ENCODE data around the gene SOHLH1.
"Not testable (repeated sequence)": the region's sequence is repeated elsewhere in the genome, so short reads cannot be mapped to it uniquely, and the experiment has no call there.

Gene SOHLH1

GRCh38 chr9:135681161-135681560 is 18.1 kb downstream of the SOHLH1 start:
- DNase-seq (ENCODE audit: low read depth in 2 of 3, low spot score in 2 of 3), result no peak

- no peak for DNase-seq (ENCODE audit: low read depth in 2 of 3, low spot score in 2 of 3)
These were observed 19.2 kb downstream of the SOHLH1 start for GRCh38 chr9:135680056-135680455.

DNA sequence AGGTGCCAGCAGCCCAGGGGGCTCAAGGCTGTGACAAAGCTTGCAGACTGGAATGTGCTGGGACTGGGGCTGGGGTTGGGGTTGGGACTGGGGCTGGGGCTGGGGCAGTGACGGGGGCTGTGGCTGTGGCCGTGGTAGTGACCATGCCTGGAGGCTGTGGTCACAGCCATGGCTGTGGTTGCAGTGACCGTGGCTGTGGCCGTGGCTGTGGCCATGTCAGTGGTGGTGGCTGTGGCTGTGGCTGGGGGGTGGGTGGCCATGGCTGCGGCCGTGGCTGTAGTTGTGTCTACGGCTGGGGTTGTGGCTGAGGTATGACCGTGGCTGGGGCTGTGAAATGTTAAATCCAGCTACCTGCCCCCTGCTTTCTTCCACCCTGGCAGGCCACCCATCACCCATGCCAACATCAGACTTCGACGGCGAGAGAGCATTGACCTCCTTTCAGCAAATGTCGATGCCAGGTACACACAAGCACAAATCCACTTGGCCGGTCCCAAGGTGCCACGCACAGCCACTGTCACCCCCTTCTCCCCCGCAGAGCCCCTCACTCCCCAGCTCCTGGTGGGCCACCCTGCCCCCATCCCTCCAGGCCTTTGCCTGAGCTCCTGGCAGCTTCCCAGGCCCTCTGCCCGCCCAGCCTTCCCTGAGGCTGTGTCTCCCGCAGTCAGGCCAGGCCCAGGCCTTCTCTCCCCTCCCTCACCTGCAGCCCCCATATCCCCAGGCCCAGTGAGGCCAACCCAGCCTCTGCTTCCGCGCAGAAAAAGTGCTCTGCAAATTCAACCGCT is 20.9 kb downstream of the SOHLH1 start:
- no peak for DNase-seq (ENCODE audit: low read depth in 2 of 3, low spot score in 2 of 3)

DNA sequence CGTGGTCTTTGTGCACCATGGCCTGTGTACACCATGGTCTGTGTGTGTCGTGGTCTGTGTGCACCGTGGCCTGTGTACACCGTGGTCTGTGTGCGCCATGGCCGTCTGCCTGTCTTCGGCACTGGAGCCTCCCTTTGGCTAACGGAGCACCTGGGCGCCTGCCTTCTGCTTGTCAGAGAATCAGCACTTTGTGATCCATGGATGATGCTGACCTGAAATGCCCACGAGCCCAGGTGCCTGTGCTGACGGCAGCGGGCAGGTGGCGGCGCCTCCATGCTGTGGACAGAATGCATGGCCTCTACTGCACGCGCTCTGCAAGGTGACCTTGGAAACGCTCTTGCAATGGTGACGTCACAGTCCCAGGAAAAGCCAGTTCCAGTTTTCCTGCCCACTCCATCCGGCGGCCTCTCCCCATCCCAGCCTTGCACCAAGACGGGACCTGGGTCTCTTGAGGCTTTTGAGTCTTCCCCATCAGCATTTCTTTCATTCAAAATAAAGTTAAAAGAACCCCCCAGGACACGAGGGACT is 21.6 kb downstream of the SOHLH1 start:
- no peak for DNase-seq (ENCODE audit: low read depth in 2 of 3, low spot score in 2 of 3)

- no peak for DNase-seq (ENCODE audit: low read depth in 2 of 3, low spot score in 2 of 3)
These were observed 22.4 kb downstream of the SOHLH1 start for GRCh38 chr9:135676891-135677290.

DNA sequence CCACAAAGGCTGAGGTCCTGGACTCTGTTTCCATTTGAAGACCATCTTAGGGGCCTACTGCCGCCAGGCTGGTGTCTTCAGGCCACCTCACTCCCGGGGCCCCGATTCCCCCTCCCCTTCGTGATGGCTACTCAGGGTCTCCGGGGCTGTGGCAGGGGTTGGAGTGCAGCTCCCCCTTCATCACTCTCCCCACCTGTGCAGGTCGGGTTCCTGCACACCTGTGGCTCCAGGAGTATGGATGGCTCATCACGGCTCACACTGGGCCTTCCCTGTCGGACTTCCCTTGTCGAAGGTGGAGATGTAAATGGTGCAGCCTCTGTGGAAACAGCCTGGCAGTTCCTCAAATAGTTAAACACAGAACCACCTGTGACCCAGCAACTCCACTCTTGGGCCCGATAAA is 24.3 kb downstream of the SOHLH1 start:
- DNase-seq (ENCODE audit: low read depth in 2 of 3, low spot score in 2 of 3), result no peak

DNA sequence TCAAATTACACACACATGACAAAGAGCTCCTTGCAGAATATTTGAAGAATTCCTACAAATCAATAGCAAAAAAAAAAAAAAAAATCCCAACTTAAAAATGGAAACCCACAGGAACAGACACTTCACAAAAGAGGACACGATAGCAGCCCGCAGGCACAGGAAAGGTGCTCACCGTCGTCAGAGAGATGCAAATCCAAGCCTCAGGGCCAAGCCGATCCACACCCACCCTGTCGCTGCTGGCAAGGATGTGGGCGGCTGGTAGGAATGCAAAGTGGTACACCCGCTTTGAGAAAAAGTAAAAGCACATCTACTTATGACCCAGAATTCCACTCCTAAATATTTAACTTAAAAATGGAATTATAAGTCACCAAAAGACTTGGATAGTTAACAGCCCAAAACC is 25.3 kb downstream of the SOHLH1 start:
- DNase-seq (ENCODE audit: low read depth in 2 of 3, low spot score in 2 of 3), result no peak

DNA sequence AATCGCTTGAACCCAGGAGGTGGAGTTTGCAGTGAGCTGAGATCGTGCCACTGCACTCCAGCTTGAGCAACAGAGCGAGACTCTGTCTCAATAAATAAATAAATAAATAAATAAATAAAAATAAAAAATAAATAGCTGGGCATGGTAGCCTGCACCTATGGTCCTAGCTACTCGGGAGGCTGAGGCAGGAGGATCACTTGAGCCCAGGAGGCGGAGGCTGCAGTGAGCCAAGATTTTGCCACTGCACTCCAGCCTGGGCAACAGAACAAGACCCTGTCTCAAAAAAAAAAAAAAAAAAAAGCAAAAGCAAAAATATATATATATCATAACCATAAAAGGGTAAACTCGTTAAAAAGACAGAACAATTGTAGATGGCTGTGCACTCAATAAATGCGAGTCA is 26.5 kb downstream of the SOHLH1 start:
- DNase-seq (ENCODE audit: low read depth in 2 of 3, low spot score in 2 of 3), result not testable (repeated sequence)

GRCh38 chr9:135671591-135672041 is 27.7 kb downstream of the SOHLH1 start:
- no peak for DNase-seq (ENCODE audit: low read depth in 2 of 3, low spot score in 2 of 3)

GRCh38 chr9:135670721-135671590 is 28.3 kb downstream of the SOHLH1 start:
- DNase-seq (ENCODE audit: low read depth in 2 of 3, low spot score in 2 of 3), result no peak

- DNase-seq (ENCODE audit: low read depth in 2 of 3, low spot score in 2 of 3), result no peak
These were observed 29.5 kb downstream of the SOHLH1 start for GRCh38 chr9:135669616-135670285.

DNA sequence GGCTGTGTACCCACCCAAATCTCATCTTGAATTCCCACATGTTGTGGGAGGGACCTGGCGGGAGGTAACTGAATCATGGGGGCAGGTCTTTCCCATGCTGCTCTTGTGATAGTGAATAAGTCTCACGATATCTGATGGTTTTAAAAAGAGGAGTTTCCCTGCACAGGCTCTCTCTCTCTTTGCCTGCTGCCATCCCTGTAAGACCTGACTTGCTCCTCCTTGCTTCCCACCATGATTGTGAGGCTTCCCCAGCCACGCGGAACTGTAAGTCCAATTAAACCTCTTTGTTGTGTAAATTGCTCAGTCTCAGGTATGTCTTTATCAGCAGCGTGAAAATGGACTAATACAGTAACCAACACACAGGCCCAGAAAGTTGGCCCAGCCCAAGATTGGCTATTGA is 30.3 kb downstream of the SOHLH1 start:
- DNase-seq (ENCODE audit: low read depth in 2 of 3, low spot score in 2 of 3), result not testable (repeated sequence)

GRCh38 chr9:135667463-135668001 is 31.7 kb downstream of the SOHLH1 start:
- no peak for DNase-seq (ENCODE audit: low read depth in 2 of 3, low spot score in 2 of 3)

DNA sequence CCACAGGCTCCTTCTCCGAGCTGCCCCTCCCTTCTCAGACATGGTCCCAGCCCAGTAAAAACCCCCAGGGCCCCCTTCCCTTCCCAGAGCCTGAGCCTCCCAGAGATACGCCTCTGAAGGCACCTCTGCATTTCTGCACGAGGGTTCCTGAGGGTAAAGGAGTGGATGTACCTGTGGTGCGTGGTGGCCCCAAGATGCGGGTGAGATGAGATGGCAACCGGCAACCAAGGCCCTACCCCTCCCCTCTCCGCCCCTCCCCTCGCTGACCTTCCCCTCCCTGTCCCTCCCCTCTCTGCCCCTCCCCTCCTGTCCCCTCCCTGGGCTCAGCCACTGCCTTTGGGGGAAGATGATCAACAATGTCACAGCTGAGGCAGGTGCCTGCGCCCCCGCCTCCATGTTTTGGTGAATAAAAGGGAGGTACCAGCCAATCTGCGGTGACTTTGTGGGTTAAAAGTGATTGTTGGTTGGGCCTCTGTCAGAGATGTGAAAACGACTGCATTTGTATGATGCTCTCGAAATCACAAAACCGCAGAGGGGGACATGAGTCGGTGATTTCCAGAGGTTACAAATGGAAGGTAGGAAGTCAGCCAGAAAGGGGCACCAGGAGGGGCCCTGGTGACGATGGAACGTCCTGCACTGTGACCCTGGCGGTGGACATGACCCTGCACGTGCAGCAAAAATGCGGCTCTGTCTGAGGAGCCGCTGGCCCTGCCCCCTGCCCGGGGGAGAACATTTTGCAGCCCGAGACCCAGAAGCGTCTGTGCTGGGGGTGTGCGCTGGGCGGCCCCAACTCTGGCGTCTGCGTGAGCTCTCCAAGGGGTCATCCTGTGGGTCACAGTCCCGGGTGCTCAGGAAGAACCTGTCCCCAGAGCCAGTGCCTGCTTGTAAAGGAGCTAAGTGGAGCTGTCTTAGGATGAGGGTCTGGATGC is 32.5 kb downstream of the SOHLH1 start:
- DNase-seq (ENCODE audit: low read depth in 2 of 3, low spot score in 2 of 3), result no peak

DNA sequence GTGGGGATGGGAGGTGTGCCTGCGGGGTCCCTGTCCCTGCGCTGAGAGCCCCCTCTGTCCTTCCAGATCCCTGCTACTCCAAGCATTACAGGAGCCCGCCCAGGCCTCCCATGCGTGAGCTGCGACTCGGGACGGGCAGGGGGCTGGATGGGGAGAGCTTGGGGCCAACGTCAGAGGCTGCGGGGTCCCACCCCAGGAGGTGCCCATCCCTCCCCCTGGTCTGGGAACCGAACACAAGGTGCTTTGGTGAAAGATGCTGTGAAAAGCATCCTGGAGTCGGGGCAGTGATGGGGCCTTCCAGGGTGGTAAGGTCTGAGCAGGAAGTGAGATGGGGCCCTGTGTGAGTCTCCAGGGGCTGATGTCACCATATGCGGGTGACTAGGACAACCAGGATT is 33.5 kb downstream of the SOHLH1 start:
- DNase-seq (ENCODE audit: low read depth in 2 of 3, low spot score in 2 of 3), result no peak

DNA sequence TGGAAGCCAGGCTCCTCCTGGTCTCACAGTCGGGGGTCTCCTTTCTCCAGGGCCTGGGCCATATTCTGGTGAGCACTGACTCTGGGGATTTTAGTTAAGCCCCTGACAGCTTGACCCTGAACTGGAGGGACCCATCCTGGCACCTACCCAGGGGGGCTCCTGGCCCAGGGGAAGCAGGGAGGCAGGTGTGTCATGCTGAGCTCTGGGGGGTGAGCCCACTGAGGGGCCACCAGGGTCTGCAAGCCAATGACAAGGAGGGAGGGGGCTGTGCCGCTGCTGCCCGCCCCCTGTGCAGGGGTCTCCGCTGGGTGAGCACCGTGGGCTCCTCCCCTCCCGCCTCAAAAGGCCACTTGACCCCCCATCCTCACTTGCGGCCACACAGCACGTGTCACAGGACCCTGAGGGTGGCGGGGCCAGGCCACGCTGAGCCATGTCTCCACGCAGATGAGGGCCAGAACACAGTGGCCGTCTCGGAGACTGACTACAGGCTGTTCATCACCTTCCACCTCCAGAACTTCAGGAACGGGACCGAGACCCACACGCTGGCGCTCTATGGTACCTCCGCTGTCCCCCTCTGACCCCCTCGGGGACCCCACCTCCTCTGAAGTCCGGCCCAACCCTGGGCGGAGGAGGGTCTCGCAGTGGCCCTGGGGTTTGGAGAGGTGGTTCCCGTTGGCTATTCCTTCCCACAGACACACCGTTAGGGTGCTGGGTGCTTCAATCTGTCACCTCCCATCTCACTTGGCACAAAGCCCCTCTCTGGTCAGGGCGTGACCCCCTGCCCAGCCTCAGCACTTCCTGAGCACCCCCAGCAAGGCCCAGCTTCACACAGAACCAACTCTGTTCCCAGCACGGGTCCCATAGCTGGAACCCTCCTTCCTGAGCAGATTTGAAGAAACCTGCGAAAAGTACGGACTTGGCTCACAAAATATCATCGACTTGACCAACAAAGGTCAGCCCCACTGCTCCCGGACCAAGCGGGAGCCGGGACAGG is 34.2 kb downstream of the SOHLH1 start:
- DNase-seq (ENCODE audit: low read depth in 2 of 3, low spot score in 2 of 3), result no peak

GRCh38 chr9:135664266-135664665 is 35.0 kb downstream of the SOHLH1 start:
- DNase-seq (ENCODE audit: low read depth in 2 of 3, low spot score in 2 of 3), result no peak

GRCh38 chr9:135663857-135664256 is 35.4 kb downstream of the SOHLH1 start:
- no peak for DNase-seq (ENCODE audit: low read depth in 2 of 3, low spot score in 2 of 3)

GRCh38 chr9:135663451-135663770 is 35.9 kb downstream of the SOHLH1 start:
- no peak for DNase-seq (ENCODE audit: low read depth in 2 of 3, low spot score in 2 of 3)
